Measurements from ENCODE around the gene STEAP1B. TPM values are rescaled to one million over a fixed set of nuclear protein-coding genes. Genes with fewer than 3 reads are reported as not detected.
"Not testable (repeated sequence)": the region's sequence is repeated elsewhere in the genome, so short reads cannot be mapped to it uniquely, and the experiment has no call there.

The STEAP1B gene
- total RNA-seq, 2 donors from 2014 or later, result 1.2 to 4.1 TPM

DNA sequence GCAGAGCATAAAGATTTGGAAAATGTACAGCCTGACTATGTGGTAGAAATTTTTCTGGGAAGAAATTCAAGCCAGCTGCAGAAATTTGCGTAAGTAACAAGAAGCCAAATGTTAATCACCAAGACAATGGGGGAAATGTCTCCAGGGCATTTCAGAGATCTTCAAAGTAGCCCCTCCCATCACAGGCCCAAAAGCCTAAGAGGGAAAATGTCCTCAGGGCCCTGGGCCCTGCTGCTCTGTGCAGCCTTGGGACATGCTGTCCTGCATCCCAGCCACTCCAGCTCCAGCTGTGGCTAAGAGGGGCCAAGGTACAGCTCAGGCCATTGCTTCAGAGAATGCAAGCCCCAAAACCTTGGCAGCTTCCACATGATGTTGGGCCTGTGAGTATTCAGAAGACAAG, 19.6 kb upstream of the STEAP1B start:
- H3K9me3 Mint-ChIP-seq; ATAC-seq; H3K27ac Mint-ChIP-seq; DNase-seq (ENCODE audit: low spot score); H3K36me3 Mint-ChIP-seq; H3K4me1 Mint-ChIP-seq (ENCODE audit: low read depth in 2 of 2); H3K4me3 Mint-ChIP-seq: not testable (repeated sequence)
- peaks cover 20 to 32% of the 10 kb centered on the region in 2 donors for H3K27me3 Mint-ChIP-seq

DNA sequence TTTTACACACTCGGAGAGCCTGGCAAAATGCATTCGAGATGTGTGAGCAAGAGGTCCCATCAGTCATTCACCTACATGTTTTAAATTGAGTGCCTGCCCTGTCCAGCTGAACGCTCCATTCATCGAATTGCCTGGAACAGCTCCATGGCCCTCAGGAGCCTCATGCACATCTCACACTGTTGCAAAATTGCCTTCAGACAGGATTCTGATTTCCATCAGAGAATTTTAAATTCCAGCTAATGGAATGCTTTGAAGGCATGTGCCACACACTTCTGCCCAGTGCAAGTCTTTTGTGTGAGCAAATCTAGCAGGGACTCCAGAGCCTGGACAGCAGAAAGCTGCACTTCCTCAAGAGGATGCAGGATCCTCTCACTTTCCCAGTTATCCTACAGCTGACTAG, 17.0 kb upstream of the STEAP1B start:
- not testable (repeated sequence) for ATAC-seq; H3K9me3 Mint-ChIP-seq; H3K4me3 Mint-ChIP-seq; H3K27ac Mint-ChIP-seq; DNase-seq (ENCODE audit: low spot score); H3K36me3 Mint-ChIP-seq; H3K4me1 Mint-ChIP-seq (ENCODE audit: low read depth in 2 of 2)
- peaks cover 14 to 20% of the 10 kb centered on the region in 2 donors for H3K27me3 Mint-ChIP-seq

DNA sequence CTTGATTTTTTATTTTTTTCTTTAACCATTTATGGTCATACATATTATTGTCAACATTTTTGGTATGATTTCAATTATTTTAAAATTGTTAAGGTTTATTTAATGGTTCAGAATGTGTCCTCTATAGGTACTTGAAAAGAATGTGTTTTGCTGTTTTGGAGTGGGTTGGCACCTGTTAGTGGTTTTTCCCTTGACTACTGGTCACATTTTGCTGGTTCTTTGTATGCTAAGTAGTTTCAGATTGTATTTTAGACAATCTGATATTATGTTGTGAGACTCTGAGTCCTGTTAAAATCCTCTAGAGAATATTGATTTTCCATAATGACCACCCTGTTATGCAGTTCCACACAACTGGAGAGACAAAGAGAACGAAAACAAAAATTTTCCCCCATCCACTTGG, 15.0 kb upstream of the STEAP1B start:
- ATAC-seq; H3K27ac Mint-ChIP-seq; H3K4me3 Mint-ChIP-seq; H3K36me3 Mint-ChIP-seq; H3K9me3 Mint-ChIP-seq; DNase-seq (ENCODE audit: low spot score); H3K4me1 Mint-ChIP-seq (ENCODE audit: low read depth in 2 of 2): not testable (repeated sequence)
- H3K27me3 Mint-ChIP-seq, result peaks cover 11 to 20% of the 10 kb centered on the region in 2 donors

- H3K4me3 Mint-ChIP-seq, H3K9me3 Mint-ChIP-seq: not testable (repeated sequence)
- peak; percentile 43 to 54 for ATAC-seq
Observed at GRCh38 chr7:22507320-22507719, 7.3 kb upstream of the STEAP1B start.

GRCh38 chr7:22506316-22507020, 6.5 kb upstream of the STEAP1B start:
- H3K36me3 Mint-ChIP-seq; DNase-seq (ENCODE audit: low spot score); H3K4me1 Mint-ChIP-seq (ENCODE audit: low read depth in 2 of 2); H3K27ac Mint-ChIP-seq; H3K9me3 Mint-ChIP-seq; H3K4me3 Mint-ChIP-seq: not testable (repeated sequence)
- peak; percentile 22 to 50 for ATAC-seq
- peaks cover 6 to 27% of the 10 kb centered on the region in 2 donors for H3K27me3 Mint-ChIP-seq

More at GRCh38 chr7:22507320-22507719, 7.3 kb upstream of the STEAP1B start:
- not testable (repeated sequence) for DNase-seq (ENCODE audit: low spot score); H3K4me1 Mint-ChIP-seq (ENCODE audit: low read depth in 2 of 2); H3K36me3 Mint-ChIP-seq; H3K27ac Mint-ChIP-seq
- peaks cover 6 to 22% of the 10 kb centered on the region in 2 donors for H3K27me3 Mint-ChIP-seq

DNA sequence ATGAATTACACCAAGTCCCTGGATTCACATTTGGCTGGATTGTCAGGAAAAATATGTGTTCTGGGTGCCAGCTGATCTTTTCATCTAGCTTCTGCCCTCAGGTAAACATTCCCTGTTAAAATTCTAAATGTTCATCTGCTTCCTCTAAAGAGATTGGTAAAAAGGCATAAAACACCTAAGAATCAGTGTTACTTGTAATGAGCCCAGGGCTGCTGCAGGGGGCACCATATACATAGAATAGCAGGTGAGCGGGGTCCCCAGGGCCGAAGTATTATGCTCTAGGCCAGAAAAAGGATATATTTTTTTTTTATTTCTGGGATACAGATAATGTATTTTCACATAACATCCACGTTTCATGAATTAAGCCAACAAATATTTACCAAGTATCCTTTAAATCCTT, 4.5 kb upstream of the STEAP1B start:
- H3K27me3 Mint-ChIP-seq, result peaks cover 8 to 27% of the 10 kb centered on the region in 2 donors
- not testable (repeated sequence) for H3K27ac Mint-ChIP-seq; H3K9me3 Mint-ChIP-seq; ATAC-seq; H3K4me1 Mint-ChIP-seq (ENCODE audit: low read depth in 2 of 2); H3K4me3 Mint-ChIP-seq; DNase-seq (ENCODE audit: low spot score); H3K36me3 Mint-ChIP-seq

DNA sequence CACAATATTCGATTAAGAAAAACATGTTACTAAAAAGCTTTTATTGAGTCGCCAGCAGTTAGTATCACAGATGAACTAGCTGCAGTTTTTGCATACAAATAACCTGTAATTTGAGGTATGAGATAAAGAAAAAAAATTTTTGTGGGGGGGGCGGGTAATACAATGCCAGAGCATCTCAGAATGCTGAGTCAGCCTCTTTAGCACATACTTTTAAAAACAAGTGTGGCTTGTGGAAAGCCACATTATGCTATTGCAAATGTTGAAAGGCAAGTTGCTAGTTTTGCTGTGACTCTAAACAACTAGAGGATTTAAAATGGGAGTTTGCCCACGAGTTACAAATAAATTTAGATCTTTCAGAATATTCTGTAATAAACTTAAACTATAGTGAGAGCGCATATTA, 2.1 kb upstream of the STEAP1B start:
- DNase-seq (ENCODE audit: low spot score); H3K27ac Mint-ChIP-seq; H3K4me3 Mint-ChIP-seq; H3K36me3 Mint-ChIP-seq; H3K9me3 Mint-ChIP-seq; H3K4me1 Mint-ChIP-seq (ENCODE audit: low read depth in 2 of 2); ATAC-seq: not testable (repeated sequence)
- H3K27me3 Mint-ChIP-seq, result peaks cover 16 to 34% of the 10 kb centered on the region in 2 donors

- not testable (repeated sequence) for H3K27ac Mint-ChIP-seq; H3K4me1 Mint-ChIP-seq (ENCODE audit: low read depth in 2 of 2); H3K9me3 Mint-ChIP-seq; ATAC-seq; DNase-seq (ENCODE audit: low spot score); H3K36me3 Mint-ChIP-seq
- Mint-ChIP-seq H3K4me3 (peak overlapping the region; percentile 6), H3K27me3 (peaks cover 18 to 34% of the 10 kb centered on the region in 2 donors)
Observed at GRCh38 chr7:22501336-22501735, 1.3 kb upstream of the STEAP1B start.

GRCh38 chr7:22499044-22499443, 944 bp downstream of the STEAP1B start:
- H3K4me3 Mint-ChIP-seq, result no peak overlapping the region
- no peaks in the 10 kb centered on the region for H3K36me3 Mint-ChIP-seq
- H3K9me3 Mint-ChIP-seq, result no peaks in the 10 kb centered on the region

GRCh38 chr7:22496912-22497311, 3.1 kb downstream of the STEAP1B start:
- H3K4me3 Mint-ChIP-seq; H3K36me3 Mint-ChIP-seq; H3K27ac Mint-ChIP-seq; ATAC-seq; H3K4me1 Mint-ChIP-seq (ENCODE audit: low read depth in 2 of 2); DNase-seq (ENCODE audit: low spot score); H3K9me3 Mint-ChIP-seq: not testable (repeated sequence)
- H3K27me3 Mint-ChIP-seq, result peaks cover 15 to 23% of the 10 kb centered on the region in 2 donors

More at GRCh38 chr7:22499044-22499443, 944 bp downstream of the STEAP1B start:
- H3K27me3 Mint-ChIP-seq, result peaks cover 20 to 28% of the 10 kb centered on the region in 2 donors
- H3K27ac Mint-ChIP-seq, result no peak overlapping the region
- DNase-seq (ENCODE audit: low spot score), result no peak
- ATAC-seq, result no peak
- H3K4me1 Mint-ChIP-seq (ENCODE audit: low read depth in 2 of 2), result no peaks in the 10 kb centered on the region

DNA sequence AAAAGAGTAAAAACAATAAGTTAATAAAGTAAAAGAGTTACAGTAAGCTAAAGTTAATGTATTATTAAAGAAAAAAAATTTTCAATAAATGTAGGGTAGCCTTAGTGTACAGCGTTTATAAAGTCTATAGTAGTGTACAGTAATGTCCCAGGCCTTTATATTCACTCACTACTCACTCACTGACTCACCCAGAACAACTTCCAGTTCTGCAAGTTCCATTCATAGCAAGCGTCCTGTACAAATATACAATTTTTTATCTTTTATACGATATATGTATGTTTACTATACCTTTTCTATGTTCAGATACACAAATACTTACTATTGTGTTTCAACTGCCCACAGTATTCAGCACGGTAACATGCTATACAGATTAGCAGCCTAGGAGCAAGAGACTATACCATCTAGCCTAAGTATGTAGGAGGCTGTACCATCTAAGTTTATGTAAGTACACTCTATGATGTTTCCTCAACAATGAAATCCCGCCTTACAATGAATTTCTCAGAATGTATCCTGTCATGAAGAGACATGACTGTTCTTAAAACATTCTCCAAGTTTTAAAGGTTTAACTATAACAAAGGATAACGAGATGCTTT, 3.6 kb downstream of the STEAP1B start:
- H3K4me3 Mint-ChIP-seq; H3K36me3 Mint-ChIP-seq; H3K4me1 Mint-ChIP-seq (ENCODE audit: low read depth in 2 of 2); H3K27ac Mint-ChIP-seq; ATAC-seq; H3K9me3 Mint-ChIP-seq; DNase-seq (ENCODE audit: low spot score): not testable (repeated sequence)
- H3K27me3 Mint-ChIP-seq, result peaks cover 14 to 26% of the 10 kb centered on the region in 2 donors

DNA sequence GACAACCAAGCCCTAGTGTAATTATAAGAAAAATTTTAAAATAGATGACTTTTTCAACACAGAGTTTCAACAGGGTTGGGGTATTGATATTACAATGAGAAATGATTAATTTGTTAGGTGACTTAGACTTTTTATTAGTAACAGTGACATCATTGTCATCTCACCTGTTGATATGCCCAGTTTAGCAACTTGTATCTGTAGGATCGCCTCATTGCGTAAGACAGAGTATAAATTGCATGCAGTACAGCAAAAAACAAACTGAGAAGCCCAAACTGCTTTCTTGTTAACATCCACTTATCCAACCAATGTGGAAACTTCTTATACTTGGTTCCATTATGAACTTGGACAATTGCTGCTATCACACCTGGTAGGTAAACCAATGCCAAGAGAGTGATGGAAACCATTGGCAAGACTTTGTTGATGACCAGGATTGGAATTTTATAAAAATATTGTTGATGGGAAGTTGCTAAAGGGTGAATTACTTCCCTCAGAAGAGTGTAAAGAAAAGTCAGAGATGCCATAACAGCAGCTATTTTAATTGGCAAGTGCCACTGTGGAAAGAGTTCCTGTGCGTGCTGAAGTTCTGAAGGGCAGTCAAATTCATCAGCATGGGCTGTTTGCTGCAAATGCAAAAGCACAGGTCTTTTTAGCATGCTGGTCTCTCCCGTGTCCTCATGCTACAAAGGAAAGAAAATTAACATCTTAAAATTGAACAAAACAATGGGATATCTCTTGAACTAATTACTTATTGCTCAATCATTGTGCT, 6.6 kb downstream of the STEAP1B start:
- H3K36me3 Mint-ChIP-seq, result not testable (repeated sequence)

DNA sequence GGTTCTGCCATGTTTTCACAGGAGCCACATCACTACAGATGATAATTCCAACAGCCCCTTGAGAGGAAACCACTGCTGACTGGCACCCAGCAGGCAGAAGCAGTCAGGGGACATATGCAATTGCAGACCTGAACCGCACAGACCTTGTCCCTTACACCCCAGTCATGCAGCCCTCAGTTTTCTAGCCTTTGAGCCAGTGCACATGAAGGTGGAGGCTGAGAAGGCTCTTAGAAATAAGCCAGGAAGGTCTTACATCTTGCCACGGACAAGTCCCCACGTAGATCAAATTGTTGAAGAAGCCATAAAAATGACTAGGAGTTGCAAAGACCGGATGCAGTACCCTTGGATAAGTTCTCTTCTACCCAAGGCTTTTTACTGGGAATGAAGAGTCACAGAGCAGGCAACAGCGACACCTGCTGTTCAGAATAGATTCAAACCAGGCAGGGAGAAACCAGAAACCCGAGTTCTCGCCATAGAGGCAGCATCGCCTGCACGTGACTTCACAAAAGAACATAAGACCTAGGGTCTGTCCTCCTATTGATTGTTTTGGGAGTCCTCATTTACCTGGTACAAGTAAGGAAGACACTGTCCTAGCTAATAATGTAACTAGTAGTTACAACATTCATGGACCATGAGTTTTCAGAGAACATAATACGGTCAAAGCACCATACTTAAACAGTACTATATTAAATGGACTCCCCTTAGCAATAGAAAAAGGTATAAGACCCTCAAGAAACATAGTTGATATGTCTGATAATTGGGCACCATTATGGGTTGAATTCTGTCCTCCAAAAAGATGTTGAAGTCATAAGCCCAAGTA, 11.1 kb downstream of the STEAP1B start:
- Mint-ChIP-seq H3K4me1 (ENCODE audit: low read depth in 2 of 2) (no peaks in the 10 kb centered on the region), H3K9me3 (no peaks in the 10 kb centered on the region), H3K27me3 (peaks cover 9 to 14% of the 10 kb centered on the region in 2 donors), H3K4me3 (no peak overlapping the region), H3K27ac (no peak overlapping the region), H3K36me3 (no peaks in the 10 kb centered on the region)
- DNase-seq (ENCODE audit: low spot score) (peak; percentile 65), ATAC-seq (peak; percentile 62 to 73)

More for the DNA sequence above, 6.6 kb downstream of the STEAP1B start:
- H3K27me3 Mint-ChIP-seq, result peaks cover 11 to 24% of the 10 kb centered on the region in 2 donors
- DNase-seq (ENCODE audit: low spot score); H3K4me3 Mint-ChIP-seq; H3K4me1 Mint-ChIP-seq (ENCODE audit: low read depth in 2 of 2); H3K27ac Mint-ChIP-seq; H3K9me3 Mint-ChIP-seq; ATAC-seq: not testable (repeated sequence)

All from natural killer cell treated with Interleukin-12 subunit alpha and Interleukin-12 subunit beta and Interleukin-15 and Interleukin-18, amount 100 ng/mL, for 72 hours (primary cell).